H1 (cell line): Measurements from ENCODE around the gene LEO1. TPM values are rescaled to one million over a fixed set of nuclear protein-coding genes. Genes with fewer than 3 reads are reported as not detected.

Experiments
- SAP30 ChIP-seq: fragments of 300-600 bp; sonication (generic); IDR thresholded peaks from 2 replicates; pipeline ENCODE4 v1.7.1; 2012; ENCODE audit warnings: low read length, moderate library complexity, mild to moderate bottlenecking, inconsistent platforms; ENCODE audit not compliant: insufficient read depth, insufficient replicate concordance
- polyA plus RNA-seq, 7 experiments: library from polyadenylated mRNA; depleted of rRNA in 3 of 7; stranded (reverse) in 5 of 7; unstranded in 2 of 7; fragments of >200 nt in 5 of 7; fragments of 200-250 nt in 2 of 7; gene quantifications; 1 replicate in 5 of 7; 2 replicates in 1 of 7; 4 replicates in 1 of 7; pipeline versions ENCODE4 v1.2.1 to v1.2.3, GENCODE V29; 2011 to 2013; ENCODE audit warnings: missing spikeins in 2 of 7, mixed read lengths in 2 of 7
- total RNA-seq: library from RNA; stranded (reverse); fragmentation: NEBNext Ultra II Directional; extraction: Animal tissue kit (Norgen Biotek cat#: 25700); gene quantifications from 2 replicates; pipeline ENCODE4 v1.2.1, GENCODE V29; 2021

LEO1 gene
- total and polyA plus RNA-seq, 2 of the 8 experiments (the other 6 are each of a cell fraction or from before 2014, with no cell fraction given): 1.6 to 27.4 TPM

DNA sequence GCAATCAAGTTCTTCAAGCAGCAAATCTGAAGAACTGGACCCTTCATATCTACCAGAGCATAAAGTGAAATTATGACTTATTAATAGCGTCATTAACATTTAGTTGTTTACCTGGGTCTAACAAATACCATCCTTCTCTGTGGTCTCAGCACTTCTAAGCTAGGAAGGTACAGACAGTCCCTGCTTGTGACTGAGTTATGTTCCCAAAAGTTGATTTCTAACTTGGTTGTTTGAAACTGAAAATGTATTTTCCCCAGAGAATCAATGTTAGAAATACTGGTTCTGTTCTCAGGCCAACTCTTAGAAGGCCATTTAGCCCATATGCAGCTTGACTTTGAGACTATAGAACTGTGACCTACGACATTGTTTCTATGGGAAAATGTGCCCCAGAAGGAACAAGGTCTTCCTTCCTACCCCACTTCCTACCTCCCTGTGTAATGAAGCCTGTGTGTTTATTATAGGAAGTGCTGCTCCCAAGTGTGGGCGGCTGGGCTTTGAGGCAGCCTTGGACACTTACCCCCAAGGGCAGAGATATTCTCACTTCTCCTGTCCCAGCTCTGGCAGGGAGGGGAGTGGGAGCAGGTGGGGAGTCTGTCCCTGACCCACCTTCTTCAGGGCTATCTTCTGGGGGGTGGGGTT lies 35.2 kb upstream of the LEO1 start (continued):
- no peak for TF ChIP-seq SAP30
